GM15510 (cell line): ENCODE measurements around the gene NUDT14.

Experiments
- POLR2A ChIP-seq: IDR thresholded peaks from 3 replicates; pipeline ENCODE4 v1.6.1; 2011; ENCODE audit warnings: borderline replicate concordance; ENCODE audit not compliant: insufficient read length; ENCODE audit errors: extremely low read depth

NUDT14 gene

DNA sequence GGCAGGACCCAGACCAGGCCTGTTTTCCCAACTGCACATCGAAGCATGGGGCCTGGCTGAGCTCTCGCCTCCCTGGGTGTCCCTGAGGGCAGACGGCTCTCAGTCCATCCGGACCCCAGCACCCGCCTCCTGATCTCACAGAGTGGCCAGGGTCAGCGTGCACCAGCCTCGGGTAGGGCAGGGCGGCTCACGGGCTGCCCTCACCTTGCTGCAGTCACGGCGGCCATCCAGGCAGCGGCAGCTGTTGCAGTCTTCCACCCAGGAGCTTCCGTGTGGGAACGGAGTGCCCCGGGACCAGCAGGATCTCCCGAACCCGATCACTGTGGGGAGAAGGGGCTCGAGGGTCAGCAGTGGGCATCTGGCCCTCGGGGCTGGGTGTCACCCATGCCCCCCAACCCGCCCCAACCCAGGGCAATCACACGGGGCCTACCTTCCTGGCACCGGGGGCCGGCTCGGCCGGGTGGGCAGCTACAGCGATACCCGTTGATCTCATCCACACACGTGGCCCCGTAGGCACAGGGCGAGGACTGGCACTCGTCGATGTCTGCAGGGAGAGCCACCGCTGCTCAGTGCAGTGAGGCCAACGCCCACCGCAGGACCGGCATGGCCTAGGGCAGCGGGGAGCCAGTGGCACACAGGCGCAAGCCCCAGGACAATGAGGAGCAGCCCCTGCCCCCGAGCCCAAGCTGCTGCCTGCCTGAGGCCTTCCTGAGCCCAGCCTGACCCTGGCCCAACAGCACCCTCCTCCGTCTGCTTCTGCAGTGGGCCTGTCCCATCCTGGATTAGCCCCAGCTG is 34.7 kb downstream of the NUDT14 start:
- TF ChIP-seq POLR2A = no peak

DNA sequence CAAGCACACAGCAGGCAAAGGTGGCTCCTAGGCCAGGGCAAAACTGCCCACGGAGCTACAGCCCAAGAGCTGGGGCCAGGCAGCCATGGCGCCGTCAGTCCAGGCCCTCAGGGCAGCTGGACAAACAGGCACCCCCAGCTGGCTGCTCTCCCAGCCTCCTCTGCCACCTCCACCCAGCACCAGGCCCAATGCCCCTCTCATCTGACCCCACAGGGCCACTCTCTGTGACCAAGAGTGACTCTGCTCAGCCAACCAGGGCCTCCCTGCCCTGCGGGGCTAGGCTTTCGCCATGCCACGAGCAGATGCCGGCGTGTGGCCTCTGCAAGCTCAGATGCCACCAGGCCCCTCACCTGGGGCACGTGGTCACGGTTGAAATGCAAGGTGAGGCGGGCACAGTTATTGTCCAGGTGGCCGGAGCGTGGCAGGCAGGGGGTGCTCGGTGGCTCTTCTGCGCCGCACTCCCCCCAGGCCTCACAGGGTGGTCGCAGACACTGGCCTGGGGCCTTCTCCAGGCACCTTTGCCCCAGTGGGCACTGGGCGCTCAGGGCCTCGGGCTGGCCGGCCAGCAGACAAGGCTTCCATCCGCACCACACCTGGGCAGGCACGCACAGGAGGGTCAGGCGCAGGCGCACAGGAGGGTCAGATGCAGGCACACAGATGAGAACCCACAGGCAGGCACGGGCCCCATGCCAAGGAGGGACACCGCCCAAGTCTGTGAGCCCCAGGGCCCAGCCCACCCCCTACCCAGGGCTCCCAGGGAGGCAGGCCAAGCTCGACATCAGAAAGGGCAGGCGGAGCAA is 35.5 kb downstream of the NUDT14 start:
- TF ChIP-seq POLR2A = no peak

DNA sequence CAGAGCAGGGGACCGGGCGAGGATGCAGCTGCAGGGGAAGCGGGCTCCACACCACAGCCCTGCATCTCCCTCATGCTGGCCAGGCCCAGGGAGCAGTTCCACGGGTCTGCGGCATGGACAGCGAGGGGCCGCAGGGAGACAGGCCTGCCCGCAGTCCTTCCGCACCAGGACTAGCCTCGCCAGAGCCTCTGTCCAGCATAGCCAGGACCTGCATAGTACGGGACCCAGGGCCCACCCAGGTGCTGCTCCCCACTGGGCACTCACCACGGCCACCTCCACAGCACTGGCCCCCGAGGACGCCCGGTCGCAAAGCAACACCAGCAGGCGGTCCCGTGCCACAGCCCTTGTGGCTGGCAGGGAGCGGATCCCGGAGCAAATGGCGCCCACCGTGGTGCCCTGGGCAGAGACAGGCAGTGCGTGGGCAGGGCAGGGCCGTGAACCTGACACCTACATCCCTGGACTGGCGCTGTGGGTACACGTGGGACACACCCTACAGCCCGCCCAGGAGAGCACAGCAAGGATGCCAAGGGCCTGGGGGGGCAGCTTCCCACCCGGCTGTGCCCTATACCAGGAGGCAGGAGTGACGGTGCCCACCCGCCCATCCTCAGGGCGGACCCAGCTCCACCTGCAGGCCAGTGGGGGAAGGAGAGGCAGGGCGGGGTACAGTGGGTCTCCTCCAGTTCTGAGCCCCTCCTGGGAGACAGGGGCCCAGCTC is 36.3 kb downstream of the NUDT14 start:
- TF ChIP-seq POLR2A = no peak

DNA sequence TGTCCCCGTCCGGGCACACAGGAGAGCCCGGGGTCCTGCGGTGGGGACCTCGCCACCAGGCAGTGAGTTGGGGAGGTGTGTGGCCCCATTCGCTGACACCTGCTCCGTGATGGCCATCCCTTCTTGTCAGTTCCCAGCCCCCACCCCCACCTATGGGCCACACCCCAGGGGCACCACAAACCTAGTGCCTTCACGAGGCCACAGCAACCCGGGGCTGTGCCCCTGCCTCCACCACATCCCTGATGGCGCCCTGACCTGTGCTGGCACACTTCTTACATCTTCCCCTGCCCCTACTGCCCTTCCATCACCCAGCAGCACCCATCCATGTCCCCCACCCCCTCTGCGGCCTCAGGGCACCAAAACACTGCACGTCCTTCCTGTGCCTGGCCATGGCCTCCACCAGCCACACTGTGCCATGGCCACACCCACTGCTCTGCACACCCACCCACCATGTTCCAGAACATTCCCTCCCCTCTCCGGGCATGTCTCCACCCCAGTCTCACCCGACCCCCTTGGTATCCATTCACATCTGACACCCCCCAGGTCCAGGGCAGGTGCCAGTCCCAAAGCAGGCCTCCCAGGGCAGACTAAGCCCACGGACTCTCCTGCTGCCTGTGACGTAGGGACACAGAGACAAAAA is 37.0 kb downstream of the NUDT14 start:
- TF ChIP-seq POLR2A = no peak

DNA sequence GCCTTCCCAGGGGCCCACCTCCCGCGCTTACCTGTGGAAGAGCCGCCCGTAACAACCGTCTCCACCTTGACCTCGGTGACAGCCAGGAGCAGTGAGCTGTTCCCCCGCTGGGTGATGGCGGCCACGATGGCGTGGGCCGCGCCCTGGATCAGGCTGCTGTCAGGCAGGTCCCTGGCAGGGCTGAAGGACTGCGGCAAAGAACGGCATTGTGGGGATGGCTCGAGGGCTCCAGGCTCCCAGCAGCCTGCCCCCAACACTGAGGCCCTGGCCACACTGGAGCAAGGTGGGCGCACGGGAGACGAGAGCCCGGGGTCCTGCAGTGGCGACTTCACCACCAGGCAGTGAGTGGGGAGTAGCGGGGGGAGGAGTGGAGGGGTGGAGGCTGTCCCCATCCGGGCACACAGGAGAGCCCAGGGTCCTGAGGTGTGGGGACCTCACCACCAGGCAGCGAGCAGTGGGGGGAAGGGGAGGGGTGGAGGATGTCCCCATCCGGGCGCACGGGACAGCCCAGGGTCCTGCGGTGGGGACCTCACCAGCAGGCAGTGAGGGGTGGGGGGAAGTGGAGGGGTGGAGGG is 37.6 kb downstream of the NUDT14 start:
- no peak for TF ChIP-seq POLR2A

DNA sequence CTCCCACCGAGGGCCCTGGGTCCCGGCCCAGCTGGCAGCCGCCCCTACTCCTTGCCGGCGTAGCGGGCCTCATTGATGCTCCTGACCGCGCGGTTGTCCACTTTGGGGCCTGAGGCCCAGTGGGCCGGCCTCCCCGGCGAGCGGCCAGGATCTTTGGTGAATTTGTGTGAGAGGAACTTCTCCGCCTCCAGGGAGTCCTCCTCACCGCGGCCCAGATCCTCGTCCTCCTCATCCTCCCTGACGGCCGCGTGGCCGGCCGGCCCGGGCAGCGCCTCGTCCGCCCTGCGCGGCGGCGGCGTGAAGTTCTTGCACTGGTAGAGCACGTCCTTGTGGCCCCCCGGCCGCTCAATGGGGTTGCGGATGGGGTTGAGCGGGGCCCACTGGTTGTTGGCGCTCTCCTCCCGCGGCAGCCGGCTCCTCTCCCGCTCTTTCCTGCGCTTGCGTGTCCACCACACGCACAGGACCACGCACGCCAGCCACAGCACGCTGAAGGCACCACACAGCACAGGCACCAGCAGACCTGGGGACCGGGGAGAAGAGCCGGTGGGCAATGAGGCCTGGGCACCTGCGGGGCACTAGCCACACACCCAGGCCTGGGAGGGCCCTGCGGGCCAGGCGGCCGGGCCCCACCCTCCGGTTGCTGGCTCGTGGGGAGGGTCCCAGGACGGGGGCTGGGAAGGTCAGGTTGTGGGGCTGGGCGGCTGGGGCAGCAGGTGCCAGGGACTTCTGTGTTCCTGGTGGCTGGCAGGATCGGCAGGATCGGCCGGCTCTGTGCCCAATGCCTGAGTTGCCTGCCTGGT is 38.3 kb downstream of the NUDT14 start:
- no peak for TF ChIP-seq POLR2A

DNA sequence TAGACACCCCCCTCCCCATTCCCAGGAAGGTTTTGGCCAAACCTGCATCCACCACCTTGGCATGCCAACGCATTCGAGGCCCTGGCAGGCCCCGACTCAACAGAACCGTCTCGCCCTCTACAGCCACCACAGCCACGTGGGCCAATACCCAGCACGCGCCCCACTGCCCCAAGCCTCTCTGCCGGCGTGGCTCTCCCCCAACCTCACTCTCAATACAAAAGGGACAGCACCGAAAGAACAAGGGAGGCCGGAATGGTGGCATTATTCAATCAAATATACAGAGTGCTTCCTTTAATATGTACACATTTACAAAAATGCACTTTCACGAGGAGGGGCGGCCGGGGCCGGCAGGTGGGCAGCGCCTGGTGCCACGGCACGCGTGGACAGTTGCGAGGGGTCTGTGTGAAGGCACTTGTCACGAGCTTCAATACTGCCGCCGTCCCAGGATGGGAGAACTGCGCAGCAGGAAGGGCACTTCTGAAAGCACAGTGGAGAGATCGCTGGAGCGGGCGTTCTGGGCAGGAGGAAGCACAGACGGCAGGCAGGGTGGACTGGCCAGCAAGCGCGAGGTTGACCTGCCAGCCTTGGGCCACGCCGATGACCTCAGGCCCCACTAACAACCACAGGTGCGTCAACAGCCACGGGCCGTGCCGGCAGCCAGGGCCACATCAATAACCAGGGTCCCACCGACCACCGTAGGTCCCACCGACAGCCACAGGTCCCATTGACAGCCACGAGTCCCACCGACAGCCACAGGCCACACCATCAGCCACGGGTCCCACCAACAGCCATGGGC is 39.4 kb downstream of the NUDT14 start:
- TF ChIP-seq POLR2A = no peak

DNA sequence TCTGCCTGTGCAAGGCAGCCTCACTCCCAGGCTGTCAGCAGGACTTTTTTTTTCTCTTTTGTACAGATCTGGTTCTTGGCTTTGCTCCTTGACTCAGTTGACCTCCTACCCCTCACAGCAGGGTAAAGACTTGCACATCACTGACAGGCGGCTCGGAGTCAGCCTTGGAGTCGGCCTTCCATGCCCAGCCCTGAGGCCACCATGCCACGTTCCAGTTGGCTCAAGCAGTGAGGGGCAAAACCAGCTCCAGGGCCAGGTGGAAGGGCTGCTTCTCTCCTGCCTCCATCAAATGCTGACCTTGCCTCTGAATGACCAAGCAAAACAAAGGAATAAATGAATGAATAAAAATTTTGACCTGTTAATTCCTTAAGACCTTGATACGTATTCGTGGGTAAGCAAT is 40.1 kb downstream of the NUDT14 start:
- TF ChIP-seq POLR2A = no peak

DNA sequence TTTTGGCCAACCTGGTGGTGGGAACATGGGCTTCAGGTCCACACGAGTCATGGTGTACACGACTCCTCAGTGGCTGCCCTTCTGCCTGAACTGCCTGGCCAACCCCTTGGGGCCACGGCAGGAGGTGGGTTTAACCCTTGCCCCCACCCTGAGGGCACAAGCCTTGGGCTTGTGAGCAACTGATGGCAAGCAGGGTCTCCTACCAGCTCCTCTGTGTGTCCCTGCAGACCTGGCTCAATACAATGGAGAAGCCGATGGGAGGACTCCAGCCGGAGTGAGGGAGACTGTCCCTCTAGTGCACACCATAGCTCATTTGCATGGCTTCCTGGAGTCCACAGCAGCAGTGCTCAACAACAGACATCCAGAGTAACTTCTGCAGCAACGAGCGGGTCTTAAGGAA is 40.5 kb downstream of the NUDT14 start:
- no peak for TF ChIP-seq POLR2A

DNA sequence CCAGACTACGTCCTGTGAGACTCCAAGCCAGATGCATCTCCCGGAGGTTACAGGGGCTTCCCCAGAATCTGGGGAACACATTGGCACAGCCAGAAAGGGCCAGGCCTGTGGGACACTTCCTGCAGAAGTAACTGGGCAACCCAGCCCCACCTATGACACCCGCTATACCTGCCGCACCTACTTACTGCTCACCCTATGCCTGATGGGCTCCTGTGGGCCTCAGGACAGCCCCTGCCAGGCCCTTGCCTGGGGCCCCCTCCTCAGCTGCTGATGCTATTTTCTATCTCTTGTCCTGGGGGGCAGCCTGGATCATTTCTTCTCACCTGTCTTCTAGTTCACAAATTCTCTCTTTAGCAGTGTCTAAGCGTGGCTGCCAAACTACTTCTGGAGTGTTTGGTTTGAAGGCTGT is 41.3 kb downstream of the NUDT14 start:
- no peak for TF ChIP-seq POLR2A

DNA sequence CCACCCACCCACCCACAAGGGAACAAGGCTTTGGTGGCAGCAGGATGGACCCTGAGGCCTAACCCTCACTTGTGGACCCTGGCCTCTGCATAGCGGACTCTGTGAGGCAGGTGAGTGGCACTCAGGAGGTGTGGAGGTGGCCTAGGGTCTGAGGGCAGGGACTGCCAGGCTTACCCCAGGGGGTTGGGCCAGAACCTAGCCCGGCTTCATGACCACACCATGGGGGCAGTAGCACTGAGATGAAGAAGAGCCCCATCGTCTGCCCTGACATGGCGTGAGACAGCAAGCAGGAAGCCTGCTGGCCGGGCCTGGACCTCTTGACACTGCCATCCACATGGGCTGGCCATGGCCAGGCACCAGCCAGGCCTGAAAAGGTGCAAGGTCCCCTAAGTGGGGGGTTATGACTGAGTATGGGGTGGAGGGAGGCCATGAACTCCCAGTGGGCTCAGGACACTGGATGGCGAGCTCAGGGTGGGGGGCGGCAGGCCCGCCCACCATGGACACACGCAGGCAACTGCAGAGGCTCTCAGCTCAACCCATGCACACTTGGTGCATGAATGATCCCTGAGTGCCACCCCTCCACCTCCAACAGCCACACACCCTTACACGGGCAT is 41.8 kb downstream of the NUDT14 start:
- TF ChIP-seq POLR2A = no peak

DNA sequence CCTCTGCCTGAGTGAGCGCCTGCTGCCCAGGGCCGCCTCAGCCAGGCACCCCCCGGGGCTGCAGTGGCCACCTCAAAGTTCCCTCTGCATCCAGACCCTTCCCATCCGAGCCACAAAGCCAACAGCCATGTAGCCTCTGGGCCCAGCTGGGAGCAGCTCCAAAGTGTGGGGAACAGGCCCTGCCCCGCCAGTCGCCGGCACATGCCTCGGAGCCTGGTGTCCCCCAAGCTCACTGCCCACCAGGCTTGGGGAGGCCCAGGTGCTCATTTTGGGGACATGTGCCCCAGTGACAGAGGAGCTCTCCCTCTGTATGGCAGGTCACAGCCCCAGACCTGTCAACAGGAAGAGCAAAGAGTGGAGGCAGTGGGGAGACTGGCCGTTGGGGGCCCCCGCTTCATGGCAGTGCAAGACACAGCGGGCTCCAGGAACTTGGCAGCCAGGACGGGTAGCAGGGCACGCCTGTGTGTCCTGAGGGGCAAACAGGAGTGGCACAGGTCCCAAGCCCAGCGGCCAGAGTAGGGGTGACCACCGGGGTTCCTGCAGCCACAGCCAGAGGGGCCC is 42.5 kb downstream of the NUDT14 start:
- no peak for TF ChIP-seq POLR2A
